Osteocyte (in vitro differentiated cells): ENCODE data around the gene TSSK6. TPM values are rescaled to one million over a fixed set of nuclear protein-coding genes. Genes with fewer than 3 reads are reported as not detected.

Experiments used
- DNase-seq: peaks from one replicate; pipeline ENCODE4 v3.0.0; 2021; ENCODE audit warnings: mixed read lengths; ENCODE audit not compliant: unreplicated experiment; ENCODE audit errors: extremely low spot score
- H3K27ac Mint-ChIP-seq: one replicate; pipeline ENCODE4 v1.8.0; 2021; ENCODE audit warnings: mild to moderate bottlenecking, mixed read lengths; ENCODE audit not compliant: unreplicated experiment
- H3K27me3 Mint-ChIP-seq: one replicate; pipeline ENCODE4 v1.8.0; 2021; ENCODE audit warnings: mixed read lengths; ENCODE audit not compliant: unreplicated experiment
- H3K36me3 Mint-ChIP-seq: one replicate; pipeline ENCODE4 v1.8.0; 2021; ENCODE audit warnings: mixed read lengths; ENCODE audit not compliant: unreplicated experiment
- H3K4me1 Mint-ChIP-seq: one replicate; pipeline ENCODE4 v1.8.0; 2021; ENCODE audit warnings: mixed read lengths; ENCODE audit not compliant: unreplicated experiment
- H3K4me3 Mint-ChIP-seq: one replicate; pipeline ENCODE4 v1.8.0; 2021; ENCODE audit warnings: mild to moderate bottlenecking, moderate library complexity, mixed read lengths; ENCODE audit not compliant: unreplicated experiment
- H3K9me3 Mint-ChIP-seq: one replicate; pipeline ENCODE4 v1.8.0; 2021; ENCODE audit warnings: mixed read lengths; ENCODE audit not compliant: unreplicated experiment
- CTCF ChIP-seq: fragments of 200-600 bp; sonication (generic); IDR thresholded peaks from 2 replicates; pipeline ENCODE4 v1.5.0; 2021; ENCODE audit warnings: antibody characterized with exemption, mild to moderate bottlenecking, moderate library complexity
- total RNA-seq: library from RNA; stranded (reverse); gene quantifications from 2 replicates; pipeline ENCODE4 v1.2.1, GENCODE V29; 2021

The TSSK6 gene
- total RNA-seq, 1 donor from 2014 or later = 1.7 TPM

DNA sequence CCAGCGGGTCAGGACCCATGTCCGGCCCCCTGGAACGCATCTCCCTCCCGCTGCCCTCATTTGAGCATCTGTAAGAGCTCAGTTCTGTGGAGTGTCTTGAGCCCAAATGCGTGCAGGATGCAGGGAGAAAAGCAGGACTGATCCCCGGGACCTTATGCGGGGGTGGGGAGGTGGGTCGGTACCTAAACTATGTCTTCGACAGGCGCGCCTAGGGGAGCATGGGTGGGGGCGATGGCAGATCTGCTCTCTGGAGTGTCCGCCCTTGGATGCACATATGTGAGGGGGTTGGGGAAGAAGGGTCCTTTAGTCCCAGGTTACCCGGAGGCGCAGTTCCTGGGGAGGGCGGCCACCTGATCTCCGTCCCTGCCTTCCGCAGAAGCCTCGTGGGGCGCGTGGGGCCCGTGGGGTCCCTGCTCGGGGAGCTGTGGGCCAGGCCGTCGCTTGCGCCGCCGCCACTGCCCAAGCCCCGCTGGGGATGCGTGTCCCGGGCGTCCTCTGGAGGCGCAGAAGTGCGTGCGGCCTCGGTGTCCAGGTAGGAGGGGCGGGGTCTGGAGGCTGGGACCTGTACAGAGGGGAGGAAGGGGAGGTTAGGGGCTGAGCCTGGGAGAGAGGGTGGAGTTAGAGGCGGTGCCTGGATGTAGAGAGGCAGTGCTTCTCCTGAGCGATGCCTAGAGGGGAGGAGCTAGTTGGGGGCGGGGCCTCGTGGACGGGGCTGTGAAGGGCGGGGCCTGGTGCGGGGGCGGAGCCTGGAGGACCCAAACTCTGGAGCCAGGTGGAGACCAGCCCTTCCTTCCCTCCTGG, 25.6 kb upstream of the TSSK6 start:
- TF ChIP-seq CTCF = no peak
- DNase-seq = no peak
- no peaks in the 10 kb centered on the region for H3K36me3 Mint-ChIP-seq
- H3K4me3 Mint-ChIP-seq = no peak overlapping the region
- no peak overlapping the region for H3K27ac Mint-ChIP-seq
- H3K4me1 Mint-ChIP-seq = peaks cover 12% of the 10 kb centered on the region
- no peaks in the 10 kb centered on the region for H3K27me3 Mint-ChIP-seq
- H3K9me3 Mint-ChIP-seq = no peaks in the 10 kb centered on the region

GRCh38 chr19:19540064-19540714, 24.8 kb upstream of the TSSK6 start:
- peaks cover 12% of the 10 kb centered on the region for H3K4me1 Mint-ChIP-seq
- no peaks in the 10 kb centered on the region for H3K27me3 Mint-ChIP-seq
- no peaks in the 10 kb centered on the region for H3K36me3 Mint-ChIP-seq
- no peak for DNase-seq
- TF ChIP-seq CTCF = no peak
- no peak overlapping the region for H3K27ac Mint-ChIP-seq
- H3K4me3 Mint-ChIP-seq = no peak overlapping the region
- no peaks in the 10 kb centered on the region for H3K9me3 Mint-ChIP-seq

- no peaks in the 10 kb centered on the region for H3K9me3 Mint-ChIP-seq
Observed at GRCh38 chr19:19539698-19540063, 24.3 kb upstream of the TSSK6 start.

GRCh38 chr19:19538785-19539166, 23.4 kb upstream of the TSSK6 start:
- TF ChIP-seq CTCF = no peak
- Mint-ChIP-seq H3K4me1 (peaks cover 12% of the 10 kb centered on the region), H3K9me3 (no peaks in the 10 kb centered on the region), H3K4me3 (peak overlapping the region; percentile 49), H3K27ac (no peak overlapping the region), H3K27me3 (no peaks in the 10 kb centered on the region), H3K36me3 (no peaks in the 10 kb centered on the region)
- DNase-seq = no peak

More at GRCh38 chr19:19539698-19540063, 24.3 kb upstream of the TSSK6 start:
- no peaks in the 10 kb centered on the region for H3K36me3 Mint-ChIP-seq
- no peak overlapping the region for H3K4me3 Mint-ChIP-seq
- no peaks in the 10 kb centered on the region for H3K27me3 Mint-ChIP-seq
- no peak for TF ChIP-seq CTCF
- peaks cover 12% of the 10 kb centered on the region for H3K4me1 Mint-ChIP-seq
- no peak overlapping the region for H3K27ac Mint-ChIP-seq
- no peak for DNase-seq

DNA sequence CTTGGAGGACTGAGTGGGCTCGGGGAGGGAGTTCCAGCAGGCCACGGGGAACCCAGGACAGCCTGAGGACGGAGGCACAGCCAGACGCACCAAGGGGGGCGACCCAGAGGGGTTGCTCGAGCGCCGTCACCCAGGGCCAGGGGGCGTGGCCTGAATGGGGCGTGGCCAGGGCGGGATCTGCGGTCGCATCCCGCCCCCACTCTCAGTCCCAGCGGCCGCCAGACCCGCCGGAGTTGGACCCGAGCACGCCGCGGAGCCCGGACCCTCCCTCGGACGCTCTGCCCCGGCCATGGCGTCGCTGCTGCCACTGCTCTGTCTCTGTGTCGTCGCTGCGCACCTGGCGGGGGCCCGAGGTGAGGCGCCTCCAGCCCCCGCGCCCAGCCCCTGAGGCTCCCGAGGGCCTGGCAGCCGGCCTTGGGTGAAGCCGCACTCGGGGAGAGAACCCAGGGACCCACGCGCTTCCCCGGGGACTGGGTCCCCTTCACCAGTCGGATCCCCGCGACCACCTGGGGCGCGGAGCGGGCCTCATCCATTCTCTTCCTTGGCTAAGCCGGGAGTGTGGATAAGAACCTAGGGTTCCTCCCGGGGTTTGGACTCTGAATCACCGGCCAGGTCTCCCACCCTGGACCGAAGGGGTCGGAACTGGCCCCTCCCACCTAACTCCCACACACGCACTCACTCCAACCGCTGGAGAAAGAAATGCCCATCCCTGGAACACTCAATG, 22.9 kb upstream of the TSSK6 start, which contains the start of gene CILP2:
TSS of gene CILP2 (plus strand) at position 205 of the 724 bp plus-strand sequence. CDS start at position 290, 85 bp downstream.
- Mint-ChIP-seq H3K4me3 (peak within 1 kb of the TSS; percentile 49), H3K27me3 (no peaks in the 10 kb centered on the region), H3K9me3 (no peaks in the 10 kb centered on the region), H3K36me3 (no peaks in the 10 kb centered on the region), H3K27ac (no peak within 1 kb of the TSS), H3K4me1 (peaks cover 12% of the 10 kb centered on the region)
- TF ChIP-seq CTCF = no peak
- DNase-seq = peak; percentile 87
